Activated CD4-positive, CD25-positive, alpha-beta regulatory T cell treated with anti-CD3 and anti-CD28 coated beads, Interleukin-2, amount 50 U/mL, for 72 hours (primary cell): ENCODE measurements around the gene TEX51.

Experiments
- DNase-seq: peaks from one replicate; pipeline ENCODE4 v3.0.0; 2021

The TEX51 gene

DNA sequence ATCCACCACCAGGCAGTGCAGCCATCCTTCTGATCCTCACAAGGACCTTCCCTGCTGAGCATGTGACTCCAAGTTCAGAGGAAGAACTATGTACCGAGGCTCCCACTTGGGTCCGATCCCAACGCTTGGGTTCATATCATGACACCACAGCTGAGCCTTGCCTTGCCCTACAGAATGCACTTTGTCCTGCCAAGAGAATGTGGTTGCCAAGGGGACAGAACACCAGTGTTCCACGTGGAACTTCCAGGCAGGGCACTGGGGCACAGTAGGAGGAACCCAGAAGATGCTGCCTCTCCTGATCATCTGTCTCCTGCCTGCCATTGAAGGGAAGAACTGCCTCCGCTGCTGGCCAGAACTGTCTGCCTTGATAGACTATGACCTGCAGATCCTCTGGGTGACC lies at the start of gene TEX51:
Gene TEX51 (plus strand): TSS at position 255 of the 400 bp plus-strand sequence. CDS start 29 bp downstream, at position 284.
- no peak for DNase-seq

DNA sequence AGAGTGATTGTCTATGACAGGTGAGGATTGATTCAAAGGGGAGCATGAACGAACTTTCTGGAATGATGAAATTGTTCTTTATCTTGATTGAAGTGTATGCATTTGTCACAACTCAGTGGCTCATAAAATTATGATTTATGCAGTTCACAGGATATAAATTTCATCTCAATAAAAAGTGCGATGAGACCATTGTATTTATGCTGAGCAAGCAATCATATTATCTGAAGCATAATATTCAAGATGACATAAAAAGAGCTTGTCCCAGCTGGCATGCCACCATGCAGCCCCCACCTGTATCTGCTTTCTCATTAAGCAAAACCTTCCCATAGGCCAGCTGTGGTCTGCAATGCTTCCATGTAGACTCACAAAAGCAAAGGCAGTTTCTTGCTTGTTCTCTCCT lies 49.6 kb upstream of the TEX51 start:
- DNase-seq, result no peak

DNA sequence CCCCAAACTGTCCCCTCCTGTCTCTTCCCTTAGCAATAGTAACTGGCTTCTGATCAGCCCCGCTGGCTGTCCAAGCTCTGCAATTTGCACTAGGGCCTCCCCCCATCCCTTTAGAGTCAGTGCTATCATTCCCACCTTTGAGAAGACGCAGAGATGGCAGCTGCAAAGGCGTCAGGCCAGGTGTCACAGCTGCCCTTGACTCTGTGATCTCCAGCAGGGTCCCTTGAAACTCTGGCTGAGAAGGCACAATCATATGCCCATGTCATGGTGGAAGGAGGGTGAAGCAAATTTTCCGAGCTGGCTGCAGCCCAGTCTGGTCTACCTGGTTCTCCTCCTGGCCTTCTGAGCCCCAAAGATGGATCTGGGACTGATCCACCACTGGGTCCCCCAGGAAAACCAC lies 49.2 kb upstream of the TEX51 start:
- no peak for DNase-seq

DNA sequence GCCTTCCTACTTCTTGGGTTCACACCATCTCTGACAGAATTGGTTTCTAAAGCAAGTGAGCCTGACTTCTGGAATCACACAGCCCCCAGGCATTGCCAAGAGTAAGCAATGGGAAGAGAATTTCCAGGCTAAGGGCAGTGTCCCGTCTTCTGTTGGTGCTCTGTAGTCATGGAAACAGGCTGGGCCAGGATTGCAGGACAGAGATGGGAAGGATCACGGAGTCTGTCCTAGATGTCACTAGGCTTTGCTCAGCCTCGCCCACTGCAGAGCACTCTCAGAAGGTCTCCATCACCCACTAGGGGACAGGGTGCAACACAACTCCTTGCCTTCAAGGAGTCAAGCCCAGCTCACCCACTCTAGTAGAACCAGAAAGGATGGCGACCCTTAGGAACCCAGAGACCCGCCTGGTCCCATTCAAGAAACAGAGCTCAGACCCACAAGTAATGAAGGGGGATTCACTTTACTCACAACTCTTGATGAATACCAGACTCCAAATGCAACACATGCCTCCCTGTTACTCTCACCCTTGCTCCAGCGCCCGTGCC lies 48.6 kb upstream of the TEX51 start:
- DNase-seq, result no peak

DNA sequence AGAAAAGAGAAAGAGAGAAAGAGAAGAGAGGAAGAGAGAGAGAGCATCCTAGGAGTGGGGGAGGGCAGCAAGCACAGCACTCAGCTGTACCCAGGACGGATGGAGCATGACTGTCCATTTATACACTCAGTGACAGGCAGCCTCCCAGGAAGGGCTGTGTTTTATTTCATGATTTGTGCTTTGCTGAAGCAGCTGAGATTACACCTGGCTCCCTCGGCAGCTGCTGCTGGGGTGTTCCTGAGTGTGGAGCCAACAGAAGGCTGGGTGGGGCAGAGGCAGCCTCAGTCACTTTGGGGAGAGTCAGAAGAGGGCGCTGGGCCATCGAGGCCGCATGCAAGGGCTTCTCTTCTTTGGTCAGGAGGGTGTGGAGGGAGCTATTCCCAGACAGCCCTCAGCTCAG lies 47.8 kb upstream of the TEX51 start:
- no peak for DNase-seq

DNA sequence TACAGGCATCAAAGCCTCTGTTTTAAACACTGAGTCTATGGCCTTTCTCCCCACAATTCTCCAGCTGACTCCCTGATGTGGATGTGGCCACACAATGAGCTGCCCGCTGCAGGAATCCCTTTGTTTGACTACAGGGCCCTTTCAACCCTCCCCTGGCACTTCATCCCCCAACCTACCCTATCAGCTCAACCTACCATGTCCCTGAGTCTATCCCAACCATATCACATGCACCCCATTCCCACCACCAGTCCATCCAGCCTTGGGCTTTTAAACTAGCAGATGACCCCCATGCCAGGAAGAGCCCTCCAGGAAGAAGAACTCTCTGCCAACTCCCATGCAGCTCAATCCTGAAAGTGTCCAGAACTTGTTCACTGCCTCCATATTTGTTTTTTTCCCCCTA lies 46.9 kb upstream of the TEX51 start:
- DNase-seq, result no peak

DNA sequence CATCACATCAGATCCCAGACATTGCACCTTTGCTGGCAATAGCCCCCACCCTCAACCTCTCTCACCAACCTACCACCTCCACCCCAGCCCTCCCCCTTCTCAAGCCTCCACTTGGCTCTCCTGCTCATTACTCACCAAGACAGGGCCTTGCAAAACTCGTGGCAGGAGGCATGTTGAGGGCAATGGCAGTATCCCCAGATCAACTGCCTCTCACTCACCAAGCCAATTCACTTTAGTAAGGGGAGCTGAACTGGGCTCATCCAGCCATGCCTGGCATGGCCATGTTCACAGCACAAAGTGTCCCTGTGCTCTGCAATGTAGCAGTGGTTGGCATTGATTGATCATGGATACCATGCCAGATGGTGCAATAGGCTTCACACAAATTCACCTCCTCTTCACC lies 46.3 kb upstream of the TEX51 start:
- no peak for DNase-seq

DNA sequence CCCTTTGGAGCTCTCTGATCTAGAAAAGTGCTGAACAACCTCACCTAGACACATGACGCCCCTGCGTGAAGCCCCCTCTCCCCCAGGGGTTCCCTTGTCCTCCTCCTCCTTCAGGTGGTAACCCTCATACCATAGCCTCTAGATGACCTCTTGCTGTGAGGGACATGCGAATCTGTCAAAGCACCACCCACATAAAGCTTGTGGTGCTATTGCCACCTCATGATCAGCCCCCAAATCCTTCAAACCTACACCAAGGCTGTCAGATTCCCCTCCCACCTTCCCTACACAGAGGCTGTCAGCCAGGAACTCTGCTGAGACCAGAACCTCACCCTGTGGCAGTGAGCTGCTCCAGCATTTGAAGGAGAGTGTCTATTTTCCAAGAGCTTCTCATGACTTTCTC lies 43.1 kb upstream of the TEX51 start:
- DNase-seq, result no peak

DNA sequence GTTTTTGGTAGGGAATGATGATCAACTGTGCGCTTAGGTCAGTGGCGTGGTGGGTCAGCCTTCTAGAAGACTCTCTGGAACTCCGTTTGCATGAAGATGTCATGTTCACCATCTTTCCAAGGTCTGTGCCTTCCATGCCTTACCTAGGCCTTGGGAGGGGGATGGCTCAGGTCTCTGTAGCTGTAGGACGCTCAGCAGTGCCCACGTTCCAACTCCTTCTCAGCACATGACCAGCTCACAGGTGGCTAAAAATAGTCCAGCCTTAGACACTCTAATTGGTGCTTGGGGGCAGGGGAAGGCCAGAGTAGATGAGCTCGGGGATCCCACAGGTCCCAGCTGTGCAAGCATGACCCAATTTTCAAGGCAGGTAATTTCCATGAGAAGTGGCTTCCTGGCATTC lies 42.3 kb upstream of the TEX51 start:
- no peak for DNase-seq

DNA sequence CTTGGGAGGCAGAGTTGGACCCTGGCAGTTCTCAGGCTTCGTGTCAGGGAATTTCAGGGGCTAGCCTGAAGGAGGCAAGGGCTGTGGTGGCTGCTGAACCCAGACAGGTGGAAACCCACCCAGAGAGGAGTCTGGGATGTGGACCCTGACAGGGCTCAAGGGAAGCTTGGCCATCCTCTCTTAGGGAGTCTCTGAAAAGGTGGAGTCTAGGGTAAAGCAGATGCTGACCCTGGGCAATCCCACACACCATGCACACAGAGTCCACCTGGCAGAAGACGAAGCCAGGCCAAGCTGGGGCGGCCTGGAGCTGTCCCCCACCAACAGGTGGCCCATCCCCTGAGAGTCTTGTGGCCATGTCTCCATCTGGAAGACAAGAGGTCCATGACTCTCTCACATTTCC lies 41.2 kb upstream of the TEX51 start:
- DNase-seq, result no peak

DNA sequence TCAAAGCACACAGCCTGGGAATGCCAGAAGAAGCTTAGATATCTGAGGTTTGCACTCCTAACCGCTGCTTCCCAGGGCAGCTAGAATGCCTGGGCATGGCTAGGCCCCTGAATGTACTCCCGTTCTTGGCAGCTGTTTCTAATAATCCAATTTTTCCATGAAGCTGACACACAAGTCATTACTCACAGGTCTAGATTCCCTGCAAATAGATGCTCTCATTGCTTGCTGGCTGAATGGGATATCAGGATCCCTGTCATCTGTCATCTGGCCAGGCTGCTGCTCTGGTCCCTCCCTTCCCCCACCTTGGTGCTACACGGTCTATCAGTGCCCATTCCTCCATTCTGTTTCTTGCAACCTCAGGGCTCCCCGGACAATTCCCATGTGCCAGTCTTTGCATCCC lies 40.7 kb upstream of the TEX51 start:
- DNase-seq, result no peak

DNA sequence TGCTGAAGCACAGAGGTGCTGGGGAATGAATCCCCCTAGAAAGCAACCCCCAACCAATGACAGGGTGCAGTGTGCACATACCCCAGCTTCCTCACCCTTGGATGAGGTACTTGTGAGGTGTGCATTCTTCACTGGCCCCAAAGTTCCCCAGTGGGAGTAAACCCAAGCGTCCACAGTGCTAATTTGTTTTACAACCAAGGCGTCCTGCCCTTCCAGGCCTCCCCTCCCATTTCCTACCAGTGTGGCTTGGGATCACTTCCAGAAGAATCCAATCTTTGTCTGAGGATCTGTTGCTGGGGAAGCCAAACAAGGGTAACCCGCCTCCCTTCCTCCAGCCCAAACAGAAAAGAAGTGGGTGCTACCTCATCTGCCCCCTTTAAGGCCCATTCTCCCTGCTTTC lies 40.3 kb upstream of the TEX51 start:
- DNase-seq, result no peak

DNA sequence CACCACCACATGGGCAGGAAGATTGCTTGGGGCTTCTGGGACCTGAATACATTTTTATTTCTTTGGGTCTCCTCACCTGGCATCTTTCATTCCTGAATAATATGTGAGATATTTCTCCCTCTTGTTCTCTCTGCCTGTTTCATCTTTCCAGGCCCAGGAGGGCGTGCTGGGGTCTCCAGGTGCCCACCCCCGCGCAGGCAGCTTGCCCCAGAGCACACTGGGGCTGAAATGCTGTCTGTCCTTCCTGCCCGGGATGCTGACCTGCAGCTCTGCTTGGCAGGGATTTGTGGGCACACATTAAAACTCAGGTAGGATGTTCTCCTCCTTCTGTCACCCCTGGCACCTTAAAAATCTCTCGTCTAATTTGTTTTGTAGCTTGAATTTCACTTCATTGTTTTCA lies 39.7 kb upstream of the TEX51 start:
- no peak for DNase-seq

DNA sequence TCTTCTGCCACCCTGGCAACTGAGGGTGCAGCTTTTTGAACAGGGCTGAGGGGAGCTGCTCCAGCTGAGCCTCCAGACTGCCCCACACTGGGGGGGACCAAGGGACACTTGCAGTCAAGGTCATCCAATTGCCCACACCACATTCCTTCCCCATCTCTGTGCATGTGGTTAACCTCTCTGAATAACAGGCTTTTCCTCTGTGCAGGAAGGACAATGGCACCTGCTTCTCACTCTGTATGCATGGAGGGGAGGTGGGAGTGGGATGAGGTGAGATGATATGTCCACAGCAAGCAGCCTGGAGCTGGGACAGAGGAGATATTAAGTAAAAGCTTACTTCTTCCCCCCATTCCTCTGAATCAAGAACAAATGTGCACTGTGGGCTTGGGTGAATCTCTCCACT lies 39.1 kb upstream of the TEX51 start:
- DNase-seq, result no peak

DNA sequence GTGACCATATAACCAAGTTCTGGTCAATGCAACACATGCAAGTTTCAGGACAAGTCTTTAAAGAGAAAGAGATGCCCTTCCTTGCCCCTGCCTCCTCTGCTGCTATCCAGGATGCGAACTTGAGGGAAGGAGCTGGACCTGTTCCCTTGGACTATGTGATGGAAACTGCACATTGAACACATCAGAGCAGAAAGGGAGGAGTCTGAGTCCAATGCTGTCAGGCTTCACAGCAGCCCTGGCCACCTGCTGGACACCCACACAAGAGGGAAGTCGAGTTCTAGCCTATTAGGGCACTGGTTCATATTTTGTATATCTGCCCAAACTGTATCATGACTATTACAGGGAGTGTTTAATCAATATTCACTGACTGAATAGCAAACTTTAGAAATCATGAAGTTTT lies 38.3 kb upstream of the TEX51 start:
- no peak for DNase-seq

DNA sequence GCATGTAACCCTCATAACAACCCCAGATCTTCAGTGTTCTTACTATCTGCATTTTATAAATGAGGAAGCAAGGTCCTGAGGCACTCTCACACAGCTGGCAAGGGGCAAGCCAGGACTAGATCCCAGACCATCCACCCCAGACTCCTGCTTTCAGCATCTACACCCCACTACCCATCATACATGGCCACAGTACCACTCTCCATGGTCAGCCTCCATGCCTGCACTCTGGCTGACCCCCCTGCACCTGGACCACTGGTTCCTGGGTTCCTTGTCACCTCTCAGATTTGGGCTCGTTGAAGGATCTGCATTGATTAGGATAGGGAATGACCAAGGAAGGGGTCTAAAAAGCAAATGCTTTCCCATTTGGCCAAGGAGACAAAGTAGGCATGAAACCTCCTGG lies 36.0 kb upstream of the TEX51 start:
- DNase-seq, result no peak

DNA sequence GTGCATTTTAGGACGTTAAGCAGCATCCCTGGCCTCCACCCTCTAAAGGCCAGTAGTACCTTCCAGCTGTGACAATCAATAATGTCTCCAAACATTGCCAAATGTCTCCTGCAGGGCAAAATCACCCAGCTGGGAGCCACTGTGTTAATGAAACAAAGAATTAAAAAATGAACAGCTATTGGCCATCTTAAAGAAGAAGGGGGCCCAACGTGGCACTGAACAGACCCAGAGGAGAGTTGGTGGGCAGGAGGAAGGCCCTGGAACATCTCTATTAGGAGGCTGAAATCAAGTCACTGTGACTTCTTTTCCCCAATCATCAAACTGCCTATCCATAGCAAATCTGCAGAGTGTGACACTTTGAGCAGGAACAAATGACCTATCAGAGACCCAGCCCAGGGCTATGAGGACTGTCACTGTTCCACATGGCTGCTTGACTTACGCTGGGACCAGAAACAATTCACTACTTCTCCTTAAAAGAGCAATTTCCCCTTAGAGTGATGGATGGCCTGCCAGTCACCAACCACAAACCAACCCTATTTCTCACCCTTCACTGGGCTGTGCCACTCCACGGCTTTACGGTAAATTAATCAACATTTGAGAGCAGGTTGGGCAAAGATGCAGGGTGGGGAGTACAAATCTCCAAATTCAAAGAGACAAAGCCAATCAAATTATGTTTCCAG lies 35.2 kb upstream of the TEX51 start:
- no peak for DNase-seq

DNA sequence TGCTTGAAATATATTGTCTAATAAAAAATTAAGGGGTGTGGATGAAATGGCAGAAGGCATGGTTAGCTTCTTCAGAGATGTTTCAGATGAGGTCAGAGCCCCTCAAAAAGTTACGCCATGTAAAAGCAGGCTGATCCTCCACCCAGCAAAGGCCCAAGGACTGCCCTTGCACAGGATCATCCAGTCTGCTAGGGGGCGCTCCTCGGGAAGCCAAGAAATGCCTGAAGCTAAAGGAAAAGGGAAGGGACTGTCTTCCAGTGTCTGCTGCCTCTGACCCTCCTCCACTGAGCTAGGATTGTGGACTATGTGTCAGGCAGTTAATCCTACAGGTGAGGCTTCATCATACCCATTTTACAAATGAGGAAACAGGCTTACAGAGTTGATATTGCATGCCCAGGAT lies 33.8 kb upstream of the TEX51 start:
- DNase-seq, result no peak

DNA sequence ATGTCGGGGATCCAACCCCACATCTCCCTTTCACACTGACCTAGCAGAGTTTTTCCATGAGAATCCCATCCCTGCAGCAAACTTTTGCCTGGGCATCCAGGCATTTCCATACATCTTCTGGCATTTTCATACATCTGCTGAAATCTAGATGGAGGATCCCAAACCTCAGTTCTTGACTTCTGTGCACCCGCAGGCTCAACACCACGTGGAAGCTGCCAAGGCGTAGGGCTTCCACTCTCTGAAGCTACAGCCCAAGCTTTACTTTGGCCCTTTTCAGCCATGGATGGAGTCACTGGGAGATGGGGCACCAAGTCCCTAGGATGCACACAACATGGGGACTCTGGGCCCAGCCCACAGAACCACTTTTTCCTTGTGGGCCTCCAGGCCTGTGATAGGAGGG lies 32.2 kb upstream of the TEX51 start:
- no peak for DNase-seq

DNA sequence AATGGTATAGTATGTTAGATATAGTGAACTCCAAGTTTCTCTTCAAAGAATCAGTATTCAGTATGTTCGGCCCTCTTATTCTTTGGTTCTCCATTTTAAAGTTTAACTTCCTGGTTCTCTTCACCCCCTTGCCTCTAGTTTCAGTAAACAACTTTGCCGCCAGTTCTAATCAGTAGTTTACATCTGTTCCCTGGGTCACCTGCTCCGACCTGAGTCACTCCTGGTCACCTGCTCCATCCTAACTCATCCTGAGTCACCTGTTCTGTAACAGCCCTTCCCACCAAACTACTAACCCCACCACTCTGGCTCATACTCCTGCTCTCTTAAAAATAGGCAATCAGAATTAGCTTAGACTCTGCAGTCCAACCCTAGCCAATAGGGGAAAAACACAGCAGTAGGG lies 23.7 kb upstream of the TEX51 start:
- no peak for DNase-seq

DNA sequence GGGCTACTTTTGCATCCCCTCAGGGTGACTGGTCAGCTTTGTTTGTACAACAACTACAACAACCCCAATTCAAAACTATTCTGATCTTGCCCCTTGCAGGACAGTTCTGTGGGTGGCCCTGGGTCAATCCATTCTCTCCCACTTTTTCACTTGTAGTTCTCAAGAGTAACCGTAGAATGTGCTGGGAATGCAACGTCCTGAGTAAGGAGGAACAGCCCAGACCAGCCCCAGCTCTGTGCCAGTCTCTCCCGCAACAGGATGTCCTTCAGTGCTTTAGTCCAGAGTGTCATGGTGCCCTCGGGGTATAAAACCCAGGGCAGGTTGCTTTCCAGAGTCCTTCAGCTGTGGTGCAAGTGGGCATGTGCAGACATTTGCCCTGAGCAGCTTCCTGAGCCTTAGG lies 22.1 kb upstream of the TEX51 start:
- DNase-seq, result no peak

DNA sequence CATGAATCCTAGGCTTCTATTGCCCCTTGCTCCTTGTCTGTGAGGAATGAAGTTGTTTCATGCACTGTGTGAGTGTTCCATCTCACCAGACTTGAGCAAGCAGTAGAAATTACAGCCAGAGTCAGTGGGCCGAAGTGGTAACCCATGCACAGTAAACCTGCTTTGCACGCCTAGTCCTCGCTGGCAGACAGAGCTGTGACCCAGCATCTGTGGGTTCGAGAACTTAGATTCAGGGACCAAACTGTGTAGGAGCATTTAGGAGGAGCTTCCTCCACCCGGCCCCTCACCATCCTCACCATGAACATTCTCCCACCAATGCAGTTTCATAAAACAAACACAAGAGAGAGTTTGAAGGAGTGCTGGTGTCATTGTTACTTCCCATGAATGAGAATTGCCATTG lies 21.6 kb upstream of the TEX51 start:
- no peak for DNase-seq

DNA sequence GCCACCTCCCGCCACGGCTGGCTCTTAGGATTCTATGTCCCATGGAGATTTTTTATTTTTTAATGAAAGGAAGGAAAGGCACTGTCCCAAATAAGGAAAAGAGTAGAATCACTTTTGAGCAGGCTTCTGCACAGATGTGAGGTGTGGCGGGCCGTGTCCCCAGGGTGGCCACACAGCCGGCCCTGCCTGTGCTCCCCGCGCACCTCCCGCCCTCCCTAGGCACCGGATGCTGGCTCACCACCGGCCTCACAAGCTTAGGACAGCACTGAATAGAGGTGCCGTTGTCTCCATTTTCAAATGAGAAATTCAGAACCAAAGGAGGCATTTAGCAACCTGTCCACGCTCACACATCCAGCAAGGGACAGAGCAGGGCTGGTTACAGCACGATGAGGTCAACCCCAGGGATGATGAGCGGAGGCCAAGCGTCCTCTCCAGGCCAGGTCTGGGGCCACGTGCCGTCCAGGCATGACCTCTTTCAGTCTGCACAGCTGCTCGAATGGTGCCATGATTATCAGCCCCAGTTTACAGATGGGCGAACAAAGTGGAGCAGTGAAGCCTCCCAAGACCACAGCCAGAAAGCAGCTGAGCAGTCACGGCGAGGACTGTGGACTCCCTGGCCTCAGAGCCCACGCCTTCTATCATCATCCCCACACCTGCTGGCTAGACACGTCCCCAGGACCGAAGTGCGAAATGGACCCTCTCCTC lies 20.7 kb upstream of the TEX51 start:
- no peak for DNase-seq

DNA sequence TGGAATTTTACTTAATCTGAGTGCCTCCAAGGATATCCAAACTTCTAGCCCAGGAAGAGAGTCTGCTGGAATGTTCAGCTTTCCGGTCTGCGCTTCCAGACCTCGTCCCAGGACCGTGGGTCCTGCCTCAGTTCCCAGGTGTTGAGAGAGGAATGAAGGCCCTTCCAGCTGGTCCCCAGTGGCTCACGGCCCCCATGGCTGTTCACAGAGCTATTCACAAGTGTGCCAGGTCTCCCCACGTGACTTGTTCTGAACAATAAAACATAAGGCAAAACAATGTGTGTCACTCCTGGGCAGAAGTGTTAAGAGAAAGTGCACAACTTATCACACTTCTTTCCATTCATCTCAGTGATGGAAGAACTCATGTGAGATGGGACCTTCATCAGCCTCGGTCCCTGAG lies 20.1 kb upstream of the TEX51 start:
- DNase-seq, result no peak
